ENCODE data around the gene AASS.

The AASS gene

DNA sequence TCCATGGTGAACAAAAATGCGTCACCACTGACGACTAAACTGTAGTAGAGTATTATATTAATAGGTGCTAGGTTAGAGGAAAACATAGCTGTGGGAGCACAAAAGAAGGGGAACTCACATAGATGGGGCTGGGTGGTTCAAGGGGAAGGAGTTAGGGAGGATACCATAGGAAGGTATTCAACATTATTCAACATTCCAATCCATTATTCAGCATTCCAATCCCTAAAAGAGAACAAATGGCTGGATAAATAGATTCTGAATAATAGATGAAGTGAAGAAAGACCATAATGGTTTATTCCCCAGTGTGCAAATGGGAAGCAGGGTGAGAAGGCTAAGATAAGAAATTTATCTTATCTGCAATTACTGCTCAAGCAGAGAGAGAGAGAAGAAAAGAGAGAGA, 61.4 kb downstream of the AASS start:
- no peak for DNase-seq (ENCODE audit: extremely low read depth, low read depth)
- TF ChIP-seq, protein P1, sequence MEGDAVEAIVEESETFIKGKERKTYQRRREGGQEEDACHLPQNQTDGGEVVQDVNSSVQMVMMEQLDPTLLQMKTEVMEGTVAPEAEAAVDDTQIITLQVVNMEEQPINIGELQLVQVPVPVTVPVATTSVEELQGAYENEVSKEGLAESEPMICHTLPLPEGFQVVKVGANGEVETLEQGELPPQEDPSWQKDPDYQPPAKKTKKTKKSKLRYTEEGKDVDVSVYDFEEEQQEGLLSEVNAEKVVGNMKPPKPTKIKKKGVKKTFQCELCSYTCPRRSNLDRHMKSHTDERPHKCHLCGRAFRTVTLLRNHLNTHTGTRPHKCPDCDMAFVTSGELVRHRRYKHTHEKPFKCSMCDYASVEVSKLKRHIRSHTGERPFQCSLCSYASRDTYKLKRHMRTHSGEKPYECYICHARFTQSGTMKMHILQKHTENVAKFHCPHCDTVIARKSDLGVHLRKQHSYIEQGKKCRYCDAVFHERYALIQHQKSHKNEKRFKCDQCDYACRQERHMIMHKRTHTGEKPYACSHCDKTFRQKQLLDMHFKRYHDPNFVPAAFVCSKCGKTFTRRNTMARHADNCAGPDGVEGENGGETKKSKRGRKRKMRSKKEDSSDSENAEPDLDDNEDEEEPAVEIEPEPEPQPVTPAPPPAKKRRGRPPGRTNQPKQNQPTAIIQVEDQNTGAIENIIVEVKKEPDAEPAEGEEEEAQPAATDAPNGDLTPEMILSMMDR (IDR thresholded peaks at IDR 0.05; ENCODE audit: low read depth, low read length): no peak

DNA sequence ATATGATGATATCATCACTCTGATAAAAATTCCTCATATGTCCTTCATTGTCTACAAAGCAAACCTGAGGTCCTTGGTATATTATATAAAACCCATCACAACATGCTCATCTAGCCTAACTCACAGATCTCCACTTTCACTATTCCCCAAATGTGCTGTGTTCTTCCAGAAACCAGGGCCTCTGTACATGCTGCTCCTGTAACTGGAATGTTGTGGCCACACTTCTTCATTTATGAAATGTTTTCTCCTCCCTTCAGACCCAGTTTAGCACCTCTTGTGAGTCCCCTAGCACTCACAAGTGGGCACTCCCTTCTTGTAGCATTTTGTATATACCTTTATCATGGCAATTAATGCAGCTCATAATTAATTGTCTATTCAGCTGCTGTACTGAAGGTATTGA, 61.9 kb downstream of the AASS start:
- TF ChIP-seq, protein P1 (IDR thresholded peaks at IDR 0.05; ENCODE audit: low read depth, low read length): no peak

GRCh38 chr7:122073635-122074034, 70.4 kb downstream of the AASS start:
- DNase-seq (ENCODE audit: extremely low read depth, low read depth): no peak
- TF ChIP-seq, protein P1 (IDR thresholded peaks at IDR 0.05; ENCODE audit: low read depth, low read length): no peak

More for the DNA sequence above, 61.9 kb downstream of the AASS start:
- DNase-seq (ENCODE audit: extremely low read depth, low read depth): no peak

DNA sequence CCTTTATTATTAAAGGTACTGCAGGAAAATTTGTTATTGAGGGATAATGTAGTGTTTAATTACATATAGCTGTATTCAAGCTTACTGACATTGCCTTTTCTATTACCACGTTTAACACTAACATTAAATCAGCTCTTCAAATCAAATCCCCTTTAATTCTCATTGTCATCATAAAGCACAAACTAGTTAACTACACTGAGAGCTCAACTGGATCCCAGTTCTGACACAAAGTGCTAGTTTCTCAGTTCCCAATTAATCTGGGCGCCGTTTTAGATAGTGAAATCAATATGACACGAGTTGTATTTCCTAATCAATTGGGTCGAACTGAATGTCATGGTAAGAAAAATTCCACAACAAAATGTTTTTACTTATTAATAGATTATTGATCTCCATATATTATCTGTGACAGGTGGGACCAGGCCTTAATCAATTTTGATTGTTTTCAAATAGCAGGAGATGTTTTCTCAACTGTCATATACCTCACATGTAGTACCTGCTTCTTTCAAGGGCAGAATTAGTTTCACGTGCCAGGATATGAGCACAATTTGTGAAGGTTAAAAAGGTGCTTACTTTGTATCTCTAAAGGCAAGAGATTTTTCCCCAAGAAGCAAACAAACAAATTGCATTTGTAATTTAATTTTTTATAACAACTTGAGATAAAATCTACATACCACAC, 71.0 kb downstream of the AASS start:
- TF ChIP-seq, protein P1 (IDR thresholded peaks at IDR 0.05; ENCODE audit: low read depth, low read length): no peak
- DNase-seq (ENCODE audit: extremely low read depth, low read depth): no peak

DNA sequence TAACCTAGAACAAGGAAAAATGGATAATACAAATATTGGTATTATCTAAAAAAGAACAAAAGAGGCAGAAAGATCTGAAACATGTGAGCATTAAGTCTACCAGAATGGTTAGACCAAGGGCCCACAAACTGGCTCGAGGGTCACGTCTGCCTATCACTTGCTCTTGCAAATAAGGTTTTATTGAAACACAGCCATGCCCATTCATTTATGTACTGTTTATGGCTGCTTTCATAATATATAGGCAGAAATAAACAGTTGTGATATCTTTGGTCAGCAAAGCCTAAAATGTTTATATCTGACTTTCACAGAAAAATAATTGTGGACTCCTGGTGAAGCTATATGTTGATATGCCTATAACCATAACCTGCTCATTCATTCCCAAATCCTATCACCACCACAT, 71.8 kb downstream of the AASS start:
- TF ChIP-seq, protein P1 (IDR thresholded peaks at IDR 0.05; ENCODE audit: low read depth, low read length): no peak
- no peak for DNase-seq (ENCODE audit: extremely low read depth, low read depth)

GRCh38 chr7:122070834-122071233, 73.2 kb downstream of the AASS start:
- TF ChIP-seq, protein P1 (IDR thresholded peaks at IDR 0.05; ENCODE audit: low read depth, low read length): no peak
- DNase-seq (ENCODE audit: extremely low read depth, low read depth): no peak

- TF ChIP-seq, protein P1 (IDR thresholded peaks at IDR 0.05; ENCODE audit: low read depth, low read length): no peak
- DNase-seq (ENCODE audit: extremely low read depth, low read depth): no peak
Observed at GRCh38 chr7:122070062-122070461, 74.0 kb downstream of the AASS start.

All from AG09319 (cell line).